DOHH2 (cell line): Measurements from ENCODE around the gene PHF21A.
"Not testable (repeated sequence)": the region's sequence is repeated elsewhere in the genome, so short reads cannot be mapped to it uniquely, and the experiment has no call there.

ENCODE experiments used
- H3F3A ChIP-seq: fragments of 200-600 bp; sonication (generic), shearing (Covaris generic); 2 replicates; pipeline ENCODE4 v1.6.0; 2016; ENCODE audit warnings: antibody characterized with exemption, mild to moderate bottlenecking; ENCODE audit not compliant: control insufficient read depth, insufficient read depth
- H3K27ac ChIP-seq: fragments of 200-600 bp; sonication (generic); 2 replicates; pipeline ENCODE4 v1.5.1; 2014; ENCODE audit warnings: low read depth, mild to moderate bottlenecking, low read length, moderate library complexity
- H3K27me3 ChIP-seq: fragments of 200-600 bp; sonication (generic); 2 replicates; pipeline ENCODE4 v1.6.1; 2014; ENCODE audit warnings: mild to moderate bottlenecking, low read length, mixed read lengths; ENCODE audit not compliant: control insufficient read depth
- H3K36me3 ChIP-seq: fragments of 200-600 bp; sonication (generic); 2 replicates; pipeline ENCODE4 v1.6.1; 2014; ENCODE audit warnings: mild to moderate bottlenecking, low read length, moderate library complexity, mixed read lengths; ENCODE audit not compliant: control insufficient read depth
- H3K4me1 ChIP-seq: fragments of 200-600 bp; sonication (generic); 2 replicates; pipeline ENCODE4 v1.6.1; 2014; ENCODE audit warnings: mild to moderate bottlenecking, low read length, mixed read lengths; ENCODE audit not compliant: control insufficient read depth
- H3K4me2 ChIP-seq: fragments of 200-600 bp; sonication (generic); 2 replicates; pipeline ENCODE4 v1.6.0; 2014; ENCODE audit warnings: mild to moderate bottlenecking, low read length, moderate library complexity
- H3K4me3 ChIP-seq: fragments of 200-600 bp; sonication (generic); 2 replicates; pipeline ENCODE4 v1.5.1; 2014; ENCODE audit warnings: mild to moderate bottlenecking, low read length, mixed read lengths
- H3K79me2 ChIP-seq: fragments of 200-600 bp; sonication (generic); 2 replicates; pipeline ENCODE4 v1.6.1; 2014; ENCODE audit warnings: mild to moderate bottlenecking, low read length, mixed read lengths; ENCODE audit not compliant: control insufficient read depth
- H3K9me2 ChIP-seq: fragments of 200-600 bp; sonication (generic); replicated peaks from 2 replicates; pipeline ENCODE4 v1.6.1; 2014; ENCODE audit warnings: mild to moderate bottlenecking, low read length, mixed read lengths; ENCODE audit not compliant: control insufficient read depth
- H3K9me3 ChIP-seq: fragments of 200-600 bp; sonication (generic); 2 replicates; pipeline ENCODE4 v1.6.1; 2014; ENCODE audit warnings: antibody characterized with exemption, low read length, mixed read lengths; ENCODE audit not compliant: control insufficient read depth, insufficient read depth
- H4K20me1 ChIP-seq: fragments of 200-600 bp; sonication (generic); 2 replicates; pipeline ENCODE4 v1.6.0; 2014; ENCODE audit warnings: low read depth, mild to moderate bottlenecking, antibody characterized with exemption, low read length, moderate library complexity; ENCODE audit not compliant: control insufficient read depth, insufficient read depth
- CTCF ChIP-seq: fragments of 200-600 bp; sonication (generic); IDR thresholded peaks from one replicate; pipeline ENCODE4 v1.5.1; 2014; ENCODE audit warnings: antibody characterized with exemption, mild to moderate bottlenecking, low read depth, low read length; ENCODE audit not compliant: poor library complexity, severe bottlenecking
- EZH2phosphoT487 ChIP-seq: fragments of 200-600 bp; sonication (generic); IDR thresholded peaks from 2 replicates; pipeline ENCODE4 v1.6.1; 2017; ENCODE audit warnings: borderline replicate concordance, mild to moderate bottlenecking, antibody characterized with exemption, low read length, moderate library complexity, mixed read lengths

PHF21A gene

GRCh38 chr11:46018651-46019050 is 102.6 kb downstream of the PHF21A start:
- Histone ChIP-seq H3K79me2 (no peaks in the 10 kb centered on the region), H3F3A (no peaks in the 10 kb centered on the region), H3K9me3 (no peaks in the 10 kb centered on the region), H3K4me2 (no peak overlapping the region), H3K9me2 (no peaks in the 10 kb centered on the region), H3K27ac (no peak overlapping the region), H3K27me3 (no peaks in the 10 kb centered on the region), H3K4me1 (no peaks in the 10 kb centered on the region), H3K36me3 (no peaks in the 10 kb centered on the region), H3K4me3 (no peak overlapping the region), H4K20me1 (no peaks in the 10 kb centered on the region; the same call in 1 of the 2 replicates)
- TF ChIP-seq EZH2phosphoT487 (no peak), CTCF (no peak)

GRCh38 chr11:46017341-46017740 is 103.9 kb downstream of the PHF21A start:
- Histone ChIP-seq H4K20me1 (no peaks in the 10 kb centered on the region; the same call in 1 of the 2 replicates), H3K27ac (no peak overlapping the region), H3K4me1 (no peaks in the 10 kb centered on the region), H3K9me3 (no peaks in the 10 kb centered on the region), H3K4me3 (no peak overlapping the region), H3F3A (no peaks in the 10 kb centered on the region), H3K27me3 (no peaks in the 10 kb centered on the region), H3K9me2 (no peaks in the 10 kb centered on the region), H3K79me2 (no peaks in the 10 kb centered on the region), H3K36me3 (no peaks in the 10 kb centered on the region), H3K4me2 (no peak overlapping the region)
- TF ChIP-seq EZH2phosphoT487: no peak
- no peak for TF ChIP-seq CTCF

- Histone ChIP-seq H3K4me2 (no peak overlapping the region), H3K79me2 (no peaks in the 10 kb centered on the region), H3K4me3 (no peak overlapping the region), H3K27me3 (no peaks in the 10 kb centered on the region), H3K27ac (no peak overlapping the region), H3K9me3 (no peaks in the 10 kb centered on the region), H4K20me1 (no peaks in the 10 kb centered on the region; the same call in 1 of the 2 replicates), H3K36me3 (no peaks in the 10 kb centered on the region), H3K4me1 (no peaks in the 10 kb centered on the region), H3F3A (no peaks in the 10 kb centered on the region), H3K9me2 (no peaks in the 10 kb centered on the region)
- TF ChIP-seq EZH2phosphoT487 (no peak), CTCF (no peak)
Observed at GRCh38 chr11:46015941-46016340, 105.3 kb downstream of the PHF21A start.

GRCh38 chr11:46014168-46014567 is 107.1 kb downstream of the PHF21A start:
- H3K79me2 ChIP-seq, H3K27me3 ChIP-seq, H3F3A ChIP-seq, H4K20me1 ChIP-seq, H3K4me1 ChIP-seq, H3K9me3 ChIP-seq, H3K9me2 ChIP-seq, H3K4me2 ChIP-seq, H3K36me3 ChIP-seq, H3K27ac ChIP-seq, H3K4me3 ChIP-seq: not testable (repeated sequence)
